ENCODE results near the gene TLK1.

Gene TLK1

GRCh38 chr2:171160119-171160955 is at the start of gene TLK1:
Gene TLK1, minus strand, starts transcription at chr2:171160893. Its CDS starts 465 bp downstream, at chr2:171160428.
- DNase-seq, result peak; percentile 47 to 73 (median 68)

GRCh38 chr2:171210216-171210863 is 49.6 kb upstream of the TLK1 start:
- DNase-seq, result no peak

GRCh38 chr2:171208657-171209056 is 48.0 kb upstream of the TLK1 start:
- DNase-seq, result no peak

- no peak for DNase-seq
Observed at GRCh38 chr2:171206422-171207115, 45.9 kb upstream of the TLK1 start.

- no peak for DNase-seq
Observed at GRCh38 chr2:171205551-171205950, 44.9 kb upstream of the TLK1 start.

GRCh38 chr2:171201767-171202166 is 41.1 kb upstream of the TLK1 start:
- DNase-seq, result no peak

GRCh38 chr2:171201271-171201670 is 40.6 kb upstream of the TLK1 start:
- peak in 1 of 3 experiments; percentile 6 for DNase-seq

GRCh38 chr2:171200469-171200868 is 39.8 kb upstream of the TLK1 start:
- no peak for DNase-seq

- no peak for DNase-seq
Observed at GRCh38 chr2:171191021-171191420, 30.3 kb upstream of the TLK1 start.

GRCh38 chr2:171187819-171188218 is 27.1 kb upstream of the TLK1 start:
- DNase-seq, result no peak

GRCh38 chr2:171187177-171187576 is 26.5 kb upstream of the TLK1 start:
- no peak for DNase-seq

- DNase-seq, result no peak
Observed at GRCh38 chr2:171185941-171186340, 25.2 kb upstream of the TLK1 start.

- DNase-seq, result no peak
Observed at GRCh38 chr2:171185165-171185818, 24.6 kb upstream of the TLK1 start.

- DNase-seq, result no peak
Observed at GRCh38 chr2:171181064-171182049, 20.7 kb upstream of the TLK1 start.

- DNase-seq, result no peak
Observed at GRCh38 chr2:171180229-171180930, 19.7 kb upstream of the TLK1 start.

GRCh38 chr2:171178993-171179392 is 18.3 kb upstream of the TLK1 start:
- peak in 1 of 3 experiments; percentile 48 for DNase-seq

GRCh38 chr2:171176516-171176915 is 15.8 kb upstream of the TLK1 start:
- no peak for DNase-seq

GRCh38 chr2:171174075-171174474 is 13.4 kb upstream of the TLK1 start:
- no peak for DNase-seq

- DNase-seq, result no peak
Observed at GRCh38 chr2:171173087-171173486, 12.4 kb upstream of the TLK1 start.

GRCh38 chr2:171171808-171172207 is 11.1 kb upstream of the TLK1 start:
- no peak for DNase-seq

- no peak for DNase-seq
Observed at GRCh38 chr2:171169839-171170238, 9.1 kb upstream of the TLK1 start.
